ENCODE data around the gene NFX1.
"Not testable (repeated sequence)": the region's sequence is repeated elsewhere in the genome, so short reads cannot be mapped to it uniquely, and the experiment has no call there.

Gene NFX1

GRCh38 chr9:33332956-33333355, 42.6 kb downstream of the NFX1 start:
- H3K23ac ChIP-seq (ENCODE audit: low read length in 2 of 2); H2BK5ac ChIP-seq (ENCODE audit: low read depth, low read length, poor library complexity, severe bottlenecking); H3K9ac ChIP-seq (ENCODE audit: low read length); H3K4ac ChIP-seq (ENCODE audit: low read depth in 1 of 2, low read length in 2 of 2); H3K14ac ChIP-seq (ENCODE audit: low read length in 2 of 2); H3K9me3 ChIP-seq (ENCODE audit: control insufficient read depth, low read length); H2AFZ ChIP-seq (ENCODE audit: low read depth, low read length); H2BK120ac ChIP-seq (ENCODE audit: low read depth, low read length); H4K91ac ChIP-seq (ENCODE audit: low read length); H3K27ac ChIP-seq (ENCODE audit: low read length, poor library complexity, severe bottlenecking); H2AK5ac ChIP-seq (ENCODE audit: low read length, severe bottlenecking); H2BK15ac ChIP-seq (ENCODE audit: low read depth, poor library complexity, severe bottlenecking); H3K4me3 ChIP-seq (ENCODE audit: insufficient read depth in 1 of 2, low read depth in 1 of 2, low read length in 2 of 2); H2BK12ac ChIP-seq (ENCODE audit: low read length in 2 of 2); H3K4me1 ChIP-seq (ENCODE audit: control insufficient read depth, insufficient read depth, low read depth, low read length); H3K79me1 ChIP-seq (replicated peaks; ENCODE audit: low read length, poor library complexity, severe bottlenecking); DNase-seq; H3K27me3 ChIP-seq (ENCODE audit: control insufficient read depth in 1 of 2, insufficient read depth in 1 of 2, low read length in 2 of 2); H4K8ac ChIP-seq (ENCODE audit: low read length); H3K4me2 ChIP-seq (ENCODE audit: low read length, poor library complexity, severe bottlenecking); H3K18ac ChIP-seq (ENCODE audit: low read depth in 1 of 2, low read length in 2 of 2): not testable (repeated sequence)
- H3K36me3 ChIP-seq (ENCODE audit: control insufficient read depth in 1 of 2, insufficient read depth in 2 of 2, low read depth in 1 of 2, low read length in 2 of 2), result peaks cover 12 to 79% of the 10 kb centered on the region in 2 experiments
- 85% methylated on average over 7 of the region's 7 CpGs for WGBS

DNA sequence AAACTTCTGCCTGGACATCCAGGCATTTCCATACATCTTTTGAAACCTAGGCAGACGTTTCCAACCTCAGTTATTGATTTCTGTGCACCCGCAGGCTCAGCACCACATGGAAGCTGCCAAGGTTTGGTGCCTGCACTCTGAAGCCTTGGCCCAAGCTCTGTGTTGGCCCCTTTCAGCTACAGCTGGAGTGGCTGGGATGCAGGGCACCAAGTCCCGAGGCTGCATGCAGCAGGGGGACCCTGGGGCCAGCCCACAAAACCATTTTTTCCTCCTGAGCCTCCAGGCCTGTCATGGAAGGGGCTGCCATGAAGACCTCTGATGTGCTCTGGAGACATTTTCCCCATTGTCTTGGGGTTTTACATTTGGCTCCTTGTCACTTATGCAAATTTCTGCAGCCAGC, 49.9 kb downstream of the NFX1 start:
- H3K27me3 ChIP-seq (ENCODE audit: control insufficient read depth in 1 of 2, insufficient read depth in 1 of 2, low read length in 2 of 2), result no peaks in the 10 kb centered on the region
- H3K9ac ChIP-seq (ENCODE audit: low read length), result no peak overlapping the region
- H3K79me1 ChIP-seq (replicated peaks; ENCODE audit: low read length, poor library complexity, severe bottlenecking), result peaks cover 2% of the 10 kb centered on the region
- no peak overlapping the region for H2BK12ac ChIP-seq (ENCODE audit: low read length in 2 of 2)
- H2BK5ac ChIP-seq (ENCODE audit: low read depth, low read length, poor library complexity, severe bottlenecking), result no peak overlapping the region
- no peak overlapping the region for H3K4me2 ChIP-seq (ENCODE audit: low read length, poor library complexity, severe bottlenecking)
- no peak overlapping the region for H4K8ac ChIP-seq (ENCODE audit: low read length)
- H3K4me3 ChIP-seq (ENCODE audit: insufficient read depth in 1 of 2, low read depth in 1 of 2, low read length in 2 of 2), result no peak overlapping the region
- no peak overlapping the region for H4K91ac ChIP-seq (ENCODE audit: low read length)
- no peak overlapping the region for H2AK5ac ChIP-seq (ENCODE audit: low read length, severe bottlenecking)
- H3K18ac ChIP-seq (ENCODE audit: low read depth in 1 of 2, low read length in 2 of 2), result no peak overlapping the region
- H3K4me1 ChIP-seq (ENCODE audit: control insufficient read depth, insufficient read depth, low read depth, low read length), result no peaks in the 10 kb centered on the region
- no peak overlapping the region for H2BK15ac ChIP-seq (ENCODE audit: low read depth, poor library complexity, severe bottlenecking)
- peaks cover 3% of the 10 kb centered on the region for H3K9me3 ChIP-seq (ENCODE audit: control insufficient read depth, low read length)
- no peak overlapping the region for H2BK120ac ChIP-seq (ENCODE audit: low read depth, low read length)
- 97% methylated on average over 3 of the region's 3 CpGs for WGBS
- no peak overlapping the region for H3K23ac ChIP-seq (ENCODE audit: low read length in 2 of 2)
- H3K4ac ChIP-seq (ENCODE audit: low read depth in 1 of 2, low read length in 2 of 2), result no peak overlapping the region
- peaks cover 43 to 86% of the 10 kb centered on the region in 2 experiments for H3K36me3 ChIP-seq (ENCODE audit: control insufficient read depth in 1 of 2, insufficient read depth in 2 of 2, low read depth in 1 of 2, low read length in 2 of 2)
- DNase-seq, result no peak
- no peak overlapping the region for H2AFZ ChIP-seq (ENCODE audit: low read depth, low read length)
- H3K27ac ChIP-seq (ENCODE audit: low read length, poor library complexity, severe bottlenecking), result no peak overlapping the region
- H3K14ac ChIP-seq (ENCODE audit: low read length in 2 of 2), result no peak overlapping the region

- Histone ChIP-seq H3K14ac (ENCODE audit: low read length in 2 of 2) (no peak overlapping the region), H3K23ac (ENCODE audit: low read length in 2 of 2) (no peak overlapping the region), H4K91ac (ENCODE audit: low read length) (no peak overlapping the region), H2AK5ac (ENCODE audit: low read length, severe bottlenecking) (no peak overlapping the region), H2BK120ac (ENCODE audit: low read depth, low read length) (no peak overlapping the region), H3K4me1 (ENCODE audit: control insufficient read depth, insufficient read depth, low read depth, low read length) (no peaks in the 10 kb centered on the region), H3K27ac (ENCODE audit: low read length, poor library complexity, severe bottlenecking) (no peak overlapping the region), H3K9ac (ENCODE audit: low read length) (no peak overlapping the region), H3K4ac (ENCODE audit: low read depth in 1 of 2, low read length in 2 of 2) (no peak overlapping the region), H2AFZ (ENCODE audit: low read depth, low read length) (no peak overlapping the region), H3K9me3 (ENCODE audit: control insufficient read depth, low read length) (peaks cover 3% of the 10 kb centered on the region), H2BK5ac (ENCODE audit: low read depth, low read length, poor library complexity, severe bottlenecking) (no peak overlapping the region), H2BK15ac (ENCODE audit: low read depth, poor library complexity, severe bottlenecking) (no peak overlapping the region), H3K4me2 (ENCODE audit: low read length, poor library complexity, severe bottlenecking) (no peak overlapping the region), H3K18ac (ENCODE audit: low read depth in 1 of 2, low read length in 2 of 2) (no peak overlapping the region), H3K36me3 (ENCODE audit: control insufficient read depth in 1 of 2, insufficient read depth in 2 of 2, low read depth in 1 of 2, low read length in 2 of 2) (peaks cover 46 to 87% of the 10 kb centered on the region in 2 experiments), H2BK12ac (ENCODE audit: low read length in 2 of 2) (no peak overlapping the region), H3K27me3 (ENCODE audit: control insufficient read depth in 1 of 2, insufficient read depth in 1 of 2, low read length in 2 of 2) (no peaks in the 10 kb centered on the region), H4K8ac (ENCODE audit: low read length) (no peak overlapping the region), H3K4me3 (ENCODE audit: insufficient read depth in 1 of 2, low read depth in 1 of 2, low read length in 2 of 2) (no peak overlapping the region), H3K79me1 (replicated peaks; ENCODE audit: low read length, poor library complexity, severe bottlenecking) (peaks cover 2% of the 10 kb centered on the region)
- DNase-seq, result no peak
- no CpG with 5 or more reads among the region's 3 CpGs for WGBS
Measured at GRCh38 chr9:33341182-33341581, 50.9 kb downstream of the NFX1 start.

- no peaks in the 10 kb centered on the region for H3K4me1 ChIP-seq (ENCODE audit: control insufficient read depth, insufficient read depth, low read depth, low read length)
- no peak overlapping the region for H3K18ac ChIP-seq (ENCODE audit: low read depth in 1 of 2, low read length in 2 of 2)
- H2BK12ac ChIP-seq (ENCODE audit: low read length in 2 of 2), result no peak overlapping the region
- H3K4me2 ChIP-seq (ENCODE audit: low read length, poor library complexity, severe bottlenecking), result no peak overlapping the region
- H2AFZ ChIP-seq (ENCODE audit: low read depth, low read length), result no peak overlapping the region
- H2BK120ac ChIP-seq (ENCODE audit: low read depth, low read length), result no peak overlapping the region
- H2AK5ac ChIP-seq (ENCODE audit: low read length, severe bottlenecking), result no peak overlapping the region
- H4K91ac ChIP-seq (ENCODE audit: low read length), result no peak overlapping the region
- H3K27ac ChIP-seq (ENCODE audit: low read length, poor library complexity, severe bottlenecking), result no peak overlapping the region
- WGBS, result 100% methylated on average over 2 of the region's 3 CpGs
- H3K4me3 ChIP-seq (ENCODE audit: insufficient read depth in 1 of 2, low read depth in 1 of 2, low read length in 2 of 2), result no peak overlapping the region
- peaks cover 4% of the 10 kb centered on the region for H3K79me1 ChIP-seq (replicated peaks; ENCODE audit: low read length, poor library complexity, severe bottlenecking)
- no peak overlapping the region for H2BK15ac ChIP-seq (ENCODE audit: low read depth, poor library complexity, severe bottlenecking)
- no peak overlapping the region for H3K14ac ChIP-seq (ENCODE audit: low read length in 2 of 2)
- no peaks in the 10 kb centered on the region for H3K27me3 ChIP-seq (ENCODE audit: control insufficient read depth in 1 of 2, insufficient read depth in 1 of 2, low read length in 2 of 2)
- no peak overlapping the region for H3K4ac ChIP-seq (ENCODE audit: low read depth in 1 of 2, low read length in 2 of 2)
- H3K9me3 ChIP-seq (ENCODE audit: control insufficient read depth, low read length), result peaks cover 3% of the 10 kb centered on the region
- peaks cover 41 to 93% of the 10 kb centered on the region in 2 experiments for H3K36me3 ChIP-seq (ENCODE audit: control insufficient read depth in 1 of 2, insufficient read depth in 2 of 2, low read depth in 1 of 2, low read length in 2 of 2)
- no peak overlapping the region for H4K8ac ChIP-seq (ENCODE audit: low read length)
- H3K9ac ChIP-seq (ENCODE audit: low read length), result no peak overlapping the region
- no peak overlapping the region for H2BK5ac ChIP-seq (ENCODE audit: low read depth, low read length, poor library complexity, severe bottlenecking)
- H3K23ac ChIP-seq (ENCODE audit: low read length in 2 of 2), result no peak overlapping the region
- DNase-seq, result no peak
Measured at GRCh38 chr9:33344145-33344544, 53.8 kb downstream of the NFX1 start.
